Activated naive CD4-positive, alpha-beta T cell treated with Interleukin-2 at 50 U/mL for 16 hours (primary cell): ENCODE measurements around the gene ENTPD8.
"Not testable (repeated sequence)": the region's sequence is repeated elsewhere in the genome, so short reads cannot be mapped to it uniquely, and the experiment has no call there.

Experiments used
- DNase-seq: peaks from one replicate; pipeline ENCODE4 v3.0.0-alpha.2; 2020

Gene ENTPD8

GRCh38 chr9:137457406-137458193 is 16.4 kb upstream of the ENTPD8 start:
- DNase-seq = no peak

GRCh38 chr9:137456864-137457405 is 15.8 kb upstream of the ENTPD8 start:
- DNase-seq = no peak

GRCh38 chr9:137456061-137456863 is 15.1 kb upstream of the ENTPD8 start:
- no peak for DNase-seq

GRCh38 chr9:137455359-137455991 is 14.3 kb upstream of the ENTPD8 start:
- DNase-seq = no peak

- no peak for DNase-seq
Measured at GRCh38 chr9:137454597-137455358, 13.6 kb upstream of the ENTPD8 start.

GRCh38 chr9:137454145-137454596 is 13.0 kb upstream of the ENTPD8 start:
- DNase-seq = no peak

- peak; percentile 62 for DNase-seq
Measured at GRCh38 chr9:137453643-137454081, 12.5 kb upstream of the ENTPD8 start.

- no peak for DNase-seq
Measured at GRCh38 chr9:137452761-137453642, 11.8 kb upstream of the ENTPD8 start.

GRCh38 chr9:137452006-137452760 is 11.0 kb upstream of the ENTPD8 start:
- DNase-seq = no peak

GRCh38 chr9:137451264-137452005 is 10.3 kb upstream of the ENTPD8 start:
- DNase-seq = not testable (repeated sequence)

- DNase-seq = not testable (repeated sequence)
Measured at GRCh38 chr9:137450539-137451222, 9.5 kb upstream of the ENTPD8 start.

- DNase-seq = peak; percentile 47
Measured at GRCh38 chr9:137449931-137450538, 8.9 kb upstream of the ENTPD8 start.

- no peak for DNase-seq
Measured at GRCh38 chr9:137449081-137449844, 8.1 kb upstream of the ENTPD8 start.

GRCh38 chr9:137448602-137448962 is 7.4 kb upstream of the ENTPD8 start:
- DNase-seq = no peak

- DNase-seq = no peak
Measured at GRCh38 chr9:137447722-137448601, 6.8 kb upstream of the ENTPD8 start.

- no peak for DNase-seq
Measured at GRCh38 chr9:137446851-137447471, 5.8 kb upstream of the ENTPD8 start.
